Fibroblast of skin of back (primary cell): ENCODE data around the gene DSPP.

Experiments
- DNase-seq: peaks from one replicate; pipeline ENCODE4 v3.0.0-alpha.2; 2013

DSPP gene

GRCh38 chr4:87632469-87632868 is 24.1 kb downstream of the DSPP start:
- DNase-seq, result peak; percentile 12

- DNase-seq, result peak; percentile 35
Observed at GRCh38 chr4:87633243-87633642, 24.9 kb downstream of the DSPP start.

GRCh38 chr4:87644286-87644685 is 36.0 kb downstream of the DSPP start:
- no peak for DNase-seq

- DNase-seq, result no peak
Observed at GRCh38 chr4:87649980-87650379, 41.7 kb downstream of the DSPP start, which contains the start of gene DMP1. DMP1 (plus strand) TSS chr4:87650280; CDS start chr4:87656493, 6,213 bp downstream.

GRCh38 chr4:87650938-87651337 is 42.6 kb downstream of the DSPP start:
- DNase-seq, result no peak

- DNase-seq, result no peak
Observed at GRCh38 chr4:87651941-87652340, 43.6 kb downstream of the DSPP start.

- DNase-seq, result no peak
Observed at GRCh38 chr4:87654487-87655044, 46.2 kb downstream of the DSPP start.

GRCh38 chr4:87657525-87657924 is 49.2 kb downstream of the DSPP start:
- peak; percentile 38 for DNase-seq

GRCh38 chr4:87659247-87659931 is 51.1 kb downstream of the DSPP start:
- no peak for DNase-seq

- DNase-seq, result no peak
Observed at GRCh38 chr4:87662871-87663270, 54.5 kb downstream of the DSPP start.
